Jurkat, Clone E6-1 (cell line): ENCODE results near the gene TMEM266.

Experiments used
- DNase-seq: peaks from one replicate; pipeline ENCODE4 v3.0.0-alpha.2; 2011; ENCODE audit warnings: low read depth, low spot score
- H3K4me3 ChIP-seq: 2 replicates; pipeline ENCODE4 v1.5.1; 2011; ENCODE audit warnings: mild to moderate bottlenecking, low read length, control low read depth, moderate library complexity

Gene TMEM266

DNA sequence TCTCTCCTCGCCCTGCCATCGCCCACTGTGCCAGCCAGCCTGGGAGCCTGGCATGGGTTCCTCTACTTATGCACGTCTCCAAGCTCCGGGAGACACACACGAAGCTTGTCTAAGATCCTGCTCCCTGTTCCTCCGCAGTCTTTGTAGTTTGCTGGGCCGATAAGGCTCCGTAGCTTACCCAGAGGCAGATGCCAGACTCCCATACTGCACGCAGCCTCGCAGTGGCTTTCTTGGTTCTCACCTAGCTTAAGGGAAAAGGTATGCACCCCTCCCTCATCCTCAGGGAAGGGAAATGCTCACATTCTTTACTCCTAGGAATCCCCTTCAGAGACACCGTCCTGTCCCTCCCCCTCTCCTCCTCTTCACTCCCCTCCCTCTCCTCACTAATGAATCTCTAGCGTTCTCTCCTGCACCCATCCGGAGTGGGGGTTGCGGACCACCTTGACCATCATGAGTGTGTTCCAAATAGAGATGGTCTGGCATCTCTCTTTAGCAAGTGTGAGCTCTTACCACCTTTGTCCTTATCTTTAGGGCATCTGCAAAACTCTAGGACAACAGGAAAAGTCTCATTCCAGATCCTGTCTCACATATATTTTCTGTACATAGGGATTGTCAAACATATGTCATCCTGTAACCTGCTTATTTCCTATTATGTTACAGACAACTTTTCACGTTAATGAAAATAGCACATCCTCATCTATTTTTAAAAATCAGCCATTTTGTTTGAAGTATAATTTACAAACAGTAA is 56.5 kb downstream of the TMEM266 start:
- no peak overlapping the region for H3K4me3 ChIP-seq
- DNase-seq = no peak

DNA sequence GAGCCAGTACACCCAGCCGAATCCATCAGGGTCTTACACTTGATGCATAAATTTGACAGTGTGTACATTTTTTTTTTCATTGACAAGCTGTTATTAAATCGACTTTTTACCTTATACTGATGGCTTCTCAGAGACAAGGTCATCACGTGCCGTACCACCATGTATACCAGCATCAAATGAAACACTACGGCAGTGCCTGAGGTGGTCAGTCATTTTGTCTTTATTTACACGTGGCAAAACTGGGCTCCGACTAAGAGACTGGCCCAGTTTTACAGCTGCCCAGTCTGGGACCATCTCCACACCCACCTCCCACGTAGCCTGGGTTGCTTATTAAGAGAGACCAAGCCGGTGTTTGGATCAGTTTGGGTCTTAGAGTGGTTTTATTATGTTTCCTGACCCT is 57.4 kb downstream of the TMEM266 start:
- H3K4me3 ChIP-seq = no peak overlapping the region
- DNase-seq = no peak

- H3K4me3 ChIP-seq = no peak overlapping the region
- no peak for DNase-seq
These were observed 59.0 kb downstream of the TMEM266 start for GRCh38 chr15:76118767-76119166.

DNA sequence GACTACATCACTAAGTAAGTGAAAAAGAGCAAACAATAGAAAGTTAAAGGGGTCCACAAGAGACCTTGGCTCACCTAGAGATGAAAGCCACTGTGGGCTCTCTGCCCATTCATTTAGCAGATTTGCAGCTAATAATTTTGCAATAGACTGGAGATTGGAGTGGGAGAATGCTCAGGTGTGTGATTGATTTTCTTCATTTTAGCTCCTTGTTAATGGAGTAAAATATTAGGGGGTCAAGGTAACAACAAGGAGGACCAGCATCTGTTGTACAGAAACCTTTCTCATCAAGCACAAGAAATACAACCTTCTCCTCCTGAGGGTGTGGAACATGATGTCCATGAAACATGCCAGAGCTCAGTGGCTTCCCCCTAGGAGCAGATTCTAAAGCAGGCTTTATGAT is 63.2 kb downstream of the TMEM266 start:
- no peak for DNase-seq
- H3K4me3 ChIP-seq = no peak overlapping the region

- DNase-seq = no peak
- no peak overlapping the region for H3K4me3 ChIP-seq
These were observed 67.4 kb downstream of the TMEM266 start for GRCh38 chr15:76127169-76127568.

- no peak for DNase-seq
- no peak overlapping the region for H3K4me3 ChIP-seq
These were observed 68.1 kb downstream of the TMEM266 start for GRCh38 chr15:76127880-76128279.

GRCh38 chr15:76134537-76134936 is 74.8 kb downstream of the TMEM266 start:
- no peak for DNase-seq
- no peak overlapping the region for H3K4me3 ChIP-seq

- no peak for DNase-seq
- no peak overlapping the region for H3K4me3 ChIP-seq
These were observed 75.7 kb downstream of the TMEM266 start for GRCh38 chr15:76135516-76135915.

DNA sequence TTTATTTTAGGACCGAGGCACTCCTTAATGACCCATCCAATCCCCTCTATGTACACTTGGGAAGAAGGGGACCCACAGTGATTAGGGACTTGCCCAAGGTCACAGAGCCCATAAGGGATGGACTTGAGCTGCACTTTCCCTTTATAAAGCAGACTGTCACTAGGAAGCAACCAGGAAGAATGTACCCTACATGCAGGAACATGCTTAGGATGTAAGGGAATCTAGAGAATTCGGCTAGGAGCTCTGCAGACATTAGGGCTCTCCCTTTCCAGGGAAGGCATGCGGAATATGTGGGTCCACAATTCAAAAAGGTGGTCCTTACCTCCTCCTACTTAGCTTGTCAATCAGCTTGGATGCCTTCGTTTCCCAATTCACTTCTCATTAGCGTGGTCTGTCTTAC is 78.7 kb downstream of the TMEM266 start:
- DNase-seq = no peak
- no peak overlapping the region for H3K4me3 ChIP-seq

GRCh38 chr15:76139368-76140073 is 79.7 kb downstream of the TMEM266 start:
- no peak overlapping the region for H3K4me3 ChIP-seq
- DNase-seq = peak; percentile 76

DNA sequence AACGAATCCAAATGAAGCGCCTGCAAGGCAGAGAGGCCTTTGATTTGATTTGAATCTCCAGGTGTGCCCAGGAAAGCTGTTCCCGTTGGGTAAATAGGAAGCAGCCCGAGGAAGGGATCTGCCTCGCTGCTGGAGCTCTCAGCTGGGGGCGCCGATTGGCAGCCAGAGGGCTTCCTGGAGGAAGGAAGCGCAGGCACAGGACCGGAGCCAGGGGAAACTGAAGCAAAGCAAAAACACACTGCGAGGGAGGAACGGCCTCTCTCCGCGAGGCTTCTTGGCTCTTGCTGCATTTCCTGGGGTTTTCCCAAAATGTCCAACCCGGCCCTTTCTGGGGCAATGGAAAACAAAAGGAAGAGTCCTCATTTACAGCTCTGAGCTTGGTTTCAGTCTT is 80.3 kb downstream of the TMEM266 start:
- H3K4me3 ChIP-seq = no peak overlapping the region
- DNase-seq = no peak

DNA sequence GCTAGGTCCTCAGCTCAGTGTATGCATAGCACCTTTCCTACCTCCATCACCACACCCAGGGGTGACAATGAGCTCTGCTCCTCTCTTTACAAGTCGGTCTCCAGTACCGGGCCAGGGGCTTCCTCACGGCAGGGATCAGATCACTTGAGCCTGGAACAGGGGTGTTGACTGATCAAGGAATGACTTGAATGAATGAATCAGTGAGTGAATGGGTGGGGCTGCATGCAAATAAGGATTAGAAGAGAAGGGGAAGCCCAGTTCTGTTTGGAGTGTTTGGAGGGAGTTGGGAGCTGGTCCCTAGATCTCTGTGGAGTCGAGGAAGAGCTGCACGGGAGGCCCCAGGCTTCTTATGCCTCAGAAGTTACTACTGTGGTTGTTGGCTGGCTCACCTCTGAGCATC is 87.0 kb downstream of the TMEM266 start:
- H3K4me3 ChIP-seq = no peak overlapping the region
- no peak for DNase-seq

GRCh38 chr15:76147906-76148570 is 88.3 kb downstream of the TMEM266 start:
- DNase-seq = peak; percentile 35
- H3K4me3 ChIP-seq = no peak overlapping the region

DNA sequence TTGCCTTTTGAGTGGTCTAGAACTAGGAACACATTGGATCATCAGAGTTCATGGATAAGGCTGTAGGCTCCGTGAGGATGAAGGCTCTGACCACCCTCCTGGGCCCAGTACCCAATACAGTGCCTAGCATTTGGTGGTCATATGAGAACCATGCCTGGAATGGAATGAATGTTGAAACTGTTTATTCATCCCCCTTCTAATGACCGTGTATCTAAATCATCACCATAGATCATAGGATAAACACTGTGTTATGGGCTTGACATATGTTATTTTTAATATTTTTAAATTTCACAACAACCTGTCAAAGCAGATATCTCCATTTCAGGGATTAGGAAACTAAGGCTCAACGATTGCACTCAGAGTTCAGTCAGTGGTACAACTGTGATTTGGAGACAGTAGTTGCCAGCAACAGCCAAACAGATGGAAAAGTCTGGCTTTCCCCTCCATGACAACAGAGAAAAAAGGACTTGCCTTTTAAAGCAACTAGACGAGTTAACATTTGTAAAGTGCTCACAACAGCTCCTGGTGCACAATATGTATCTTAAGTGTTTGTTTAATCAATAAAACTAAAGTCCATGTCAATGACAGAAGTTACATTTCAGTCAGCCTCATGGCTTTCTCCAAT is 89.6 kb downstream of the TMEM266 start:
- DNase-seq = no peak
- H3K4me3 ChIP-seq = no peak overlapping the region

DNA sequence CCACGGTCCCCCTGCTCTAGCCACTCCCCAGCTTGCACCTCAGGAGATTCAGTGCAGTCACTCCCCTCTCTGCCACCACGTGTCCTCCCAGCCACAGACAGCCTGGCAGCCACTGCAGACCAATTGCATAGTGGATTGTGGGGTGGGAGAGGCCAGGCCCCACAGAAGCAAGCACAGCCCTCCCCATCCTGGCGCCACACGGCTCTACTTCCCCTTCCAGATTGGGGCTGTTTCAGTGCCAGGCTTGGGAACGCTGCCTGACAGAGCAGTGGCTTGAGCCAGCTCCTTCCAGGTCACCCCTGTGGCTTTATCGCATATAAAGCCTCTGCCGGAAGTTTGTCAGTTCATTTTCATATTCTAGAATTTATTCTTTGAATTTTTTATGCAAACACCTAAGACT is 90.7 kb downstream of the TMEM266 start:
- no peak for DNase-seq
- no peak overlapping the region for H3K4me3 ChIP-seq

DNA sequence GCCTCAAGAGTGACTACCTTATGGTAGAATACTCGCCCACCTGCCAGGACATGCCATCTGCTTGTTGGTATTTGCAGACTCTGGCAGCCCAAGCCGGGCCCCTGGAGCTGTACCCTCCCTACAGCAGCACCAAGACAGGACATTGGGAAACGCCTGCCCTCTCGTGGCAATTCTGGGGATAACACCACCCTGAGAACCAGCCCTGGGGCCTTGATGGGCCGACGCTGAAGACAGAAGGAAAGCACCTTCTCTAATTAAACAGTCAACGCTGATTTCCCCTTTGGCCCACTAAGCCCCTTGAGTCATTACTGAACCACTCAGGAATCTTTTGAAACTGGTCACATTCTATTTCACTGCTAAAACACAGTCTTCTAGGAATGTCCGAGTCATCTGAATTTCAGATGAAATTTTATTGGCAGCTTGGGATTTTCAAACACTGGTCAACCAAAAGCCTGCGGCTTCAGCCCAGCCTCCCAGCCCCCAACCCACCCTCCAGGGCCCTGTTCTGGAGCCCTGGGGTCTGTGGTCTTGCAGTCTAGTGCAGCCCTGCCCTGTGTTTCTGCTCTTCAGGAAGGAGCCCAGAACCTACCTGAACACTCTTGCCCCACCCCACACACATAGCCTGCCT is 91.3 kb downstream of the TMEM266 start:
- H3K4me3 ChIP-seq = no peak overlapping the region

GRCh38 chr15:76151599-76151974 is 91.8 kb downstream of the TMEM266 start:
- DNase-seq = no peak
- H3K4me3 ChIP-seq = no peak overlapping the region

More for the DNA sequence above, 91.3 kb downstream of the TMEM266 start:
- DNase-seq = peak; percentile 54

- DNase-seq = no peak
These were observed 92.4 kb downstream of the TMEM266 start for GRCh38 chr15:76152197-76152596.

More at GRCh38 chr15:76152197-76152596, 92.4 kb downstream of the TMEM266 start:
- H3K4me3 ChIP-seq = no peak overlapping the region
